AG09309 (cell line): ENCODE data around the gene FRMD3.

Source experiments
- DNase-seq: peaks from one replicate; pipeline ENCODE4 v3.0.0-alpha.2; 2010; ENCODE audit warnings: low read depth
- H3K4me3 ChIP-seq: 2 replicates; pipeline ENCODE4 v1.5.1; 2011; ENCODE audit warnings: mild to moderate bottlenecking, low read depth, low read length, moderate library complexity; ENCODE audit not compliant: control insufficient read depth
- CTCF ChIP-seq: IDR thresholded peaks from 2 replicates; pipeline ENCODE4 v1.5.1; 2011; ENCODE audit warnings: mild to moderate bottlenecking, low read depth, low read length, inconsistent platforms; ENCODE audit not compliant: insufficient read depth, control insufficient read depth; ENCODE audit errors: missing control alignments

FRMD3 gene

GRCh38 chr9:83247732-83248131 is 290.5 kb downstream of the FRMD3 start:
- no peak overlapping the region for H3K4me3 ChIP-seq
- TF ChIP-seq CTCF, result no peak
- no peak for DNase-seq

- no peak overlapping the region for H3K4me3 ChIP-seq
- TF ChIP-seq CTCF, result no peak
- DNase-seq, result no peak
Observed at GRCh38 chr9:83245979-83246659, 292.1 kb downstream of the FRMD3 start.

GRCh38 chr9:83242066-83242465 is 296.1 kb downstream of the FRMD3 start:
- DNase-seq, result no peak
- no peak for TF ChIP-seq CTCF
- H3K4me3 ChIP-seq, result no peak overlapping the region

DNA sequence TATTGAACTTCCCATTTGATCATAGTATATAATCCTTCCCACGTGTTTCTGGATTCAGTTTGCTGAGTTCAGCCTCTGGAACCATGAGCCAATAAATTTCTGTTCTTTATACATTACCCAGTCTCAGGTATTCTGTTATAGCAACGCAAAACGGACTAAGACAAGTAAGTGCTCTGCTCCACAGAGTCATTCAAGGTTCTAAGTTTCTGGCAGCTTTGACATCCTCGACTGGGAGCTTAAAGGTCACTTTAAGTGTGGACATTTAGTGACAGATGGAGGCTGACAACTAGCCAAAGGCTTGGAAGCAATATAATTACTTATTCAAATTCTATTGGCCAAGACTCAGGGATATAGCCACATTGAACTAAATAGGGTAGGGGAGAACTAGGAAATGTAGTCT is 297.5 kb downstream of the FRMD3 start:
- no peak for TF ChIP-seq CTCF
- no peak for DNase-seq
- no peak overlapping the region for H3K4me3 ChIP-seq

DNA sequence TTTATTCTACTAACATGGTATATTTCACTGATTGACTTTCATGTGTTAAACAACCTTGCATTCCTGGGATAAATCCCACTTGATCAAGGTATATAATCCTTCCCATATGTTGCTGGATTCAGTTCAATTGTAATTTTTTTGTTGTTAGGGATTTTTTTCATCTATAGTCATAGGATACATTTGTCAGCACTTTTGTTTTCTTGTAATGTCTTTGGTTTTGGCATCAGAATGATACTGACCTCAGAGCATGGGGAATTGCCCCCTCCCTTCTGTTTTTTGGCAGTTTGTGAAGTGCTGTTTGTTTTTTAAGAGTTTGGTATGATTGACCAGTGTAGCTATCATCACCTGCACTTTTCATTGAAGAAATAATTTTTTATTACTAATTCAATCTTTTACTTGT is 298.5 kb downstream of the FRMD3 start:
- TF ChIP-seq CTCF, result no peak
- H3K4me3 ChIP-seq, result no peak overlapping the region
- DNase-seq, result no peak

GRCh38 chr9:83238871-83239640 is 299.1 kb downstream of the FRMD3 start:
- no peak overlapping the region for H3K4me3 ChIP-seq
- no peak for DNase-seq
- no peak for TF ChIP-seq CTCF
